ENCODE measurements around the gene FOXO1. TPM values are rescaled to one million over a fixed set of nuclear protein-coding genes. Genes with fewer than 3 reads are reported as not detected.

The FOXO1 gene
- total RNA-seq, 1 experiment from 2014 or later: 10.5 TPM

DNA sequence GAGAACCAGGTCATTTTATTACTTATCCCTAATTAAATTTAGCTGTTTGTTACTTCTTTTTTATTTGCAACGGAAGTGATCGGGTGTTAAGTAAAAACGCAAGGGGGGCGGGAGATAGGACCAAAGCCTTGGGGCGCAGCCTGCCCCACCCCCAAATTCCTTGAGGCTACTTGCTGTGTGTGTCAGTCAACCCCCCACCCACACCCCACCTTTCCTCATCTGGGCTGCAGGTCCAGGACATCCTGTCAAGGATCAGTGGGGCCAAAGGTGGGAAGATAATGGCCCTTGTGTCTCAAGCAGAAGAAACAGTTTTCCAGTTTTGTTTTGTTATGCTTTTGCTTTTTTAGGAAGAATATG lies 1.2 kb upstream of the FOXO1 start:
- ChIA-PET POLR2A (ENCODE audit: unreplicated experiment) (no interaction called here), CTCF (interaction anchor here (0.6 kb wide), 1 partner anchor 684 kb away, joined by 3 read pairs; no protein-coding TSS in a partner anchor)
- H3K36me3 ChIP-seq (ENCODE audit: low read depth): no peaks in the 10 kb centered on the region
- intact Hi-C loops (cut with micrococcal nuclease; ENCODE audit: unreplicated experiment): loop anchor here (5.0 to 10.0 kb wide), 3 partner anchors 73 to 725 kb away; no protein-coding TSS in a partner anchor
- TSS peak; percentile 34 for BruUV-seq (replicated peaks)
- H3K4me3 ChIP-seq: peak overlapping the region; percentile 90
- H3K4me2 ChIP-seq: peak overlapping the region; percentile 79
- DNase-seq: peak in 1 of 2 experiments; percentile 21
- H3F3A ChIP-seq (ENCODE audit: insufficient read depth, low read depth): peaks cover 11% of the 10 kb centered on the region; the same call in 1 of the 2 replicates
- peaks cover 14% of the 10 kb centered on the region for H3K79me2 ChIP-seq (ENCODE audit: low read depth)
- peaks cover 29% of the 10 kb centered on the region for H3K4me1 ChIP-seq (replicated peaks; ENCODE audit: insufficient read depth)
- H3K27me3 ChIP-seq (ENCODE audit: insufficient read depth, low read depth): no peaks in the 10 kb centered on the region
- H3K27ac ChIP-seq: no peak overlapping the region
- TF ChIP-seq, protein P1, sequence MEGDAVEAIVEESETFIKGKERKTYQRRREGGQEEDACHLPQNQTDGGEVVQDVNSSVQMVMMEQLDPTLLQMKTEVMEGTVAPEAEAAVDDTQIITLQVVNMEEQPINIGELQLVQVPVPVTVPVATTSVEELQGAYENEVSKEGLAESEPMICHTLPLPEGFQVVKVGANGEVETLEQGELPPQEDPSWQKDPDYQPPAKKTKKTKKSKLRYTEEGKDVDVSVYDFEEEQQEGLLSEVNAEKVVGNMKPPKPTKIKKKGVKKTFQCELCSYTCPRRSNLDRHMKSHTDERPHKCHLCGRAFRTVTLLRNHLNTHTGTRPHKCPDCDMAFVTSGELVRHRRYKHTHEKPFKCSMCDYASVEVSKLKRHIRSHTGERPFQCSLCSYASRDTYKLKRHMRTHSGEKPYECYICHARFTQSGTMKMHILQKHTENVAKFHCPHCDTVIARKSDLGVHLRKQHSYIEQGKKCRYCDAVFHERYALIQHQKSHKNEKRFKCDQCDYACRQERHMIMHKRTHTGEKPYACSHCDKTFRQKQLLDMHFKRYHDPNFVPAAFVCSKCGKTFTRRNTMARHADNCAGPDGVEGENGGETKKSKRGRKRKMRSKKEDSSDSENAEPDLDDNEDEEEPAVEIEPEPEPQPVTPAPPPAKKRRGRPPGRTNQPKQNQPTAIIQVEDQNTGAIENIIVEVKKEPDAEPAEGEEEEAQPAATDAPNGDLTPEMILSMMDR (conservative IDR thresholded peaks at IDR 0.05): no peak
- no peak for TF ChIP-seq EZH2 (IDR thresholded peaks at IDR 0.05; ENCODE audit: low read depth)
- H3K9me3 ChIP-seq (ENCODE audit: insufficient read depth, low read depth): no peaks in the 10 kb centered on the region
- no peaks in the 10 kb centered on the region for H4K20me1 ChIP-seq (ENCODE audit: insufficient read depth)
- no peaks in the 10 kb centered on the region for H3K9me2 ChIP-seq (ENCODE audit: insufficient read depth)
- peak overlapping the region; percentile 85 for H2AFZ ChIP-seq

- TF ChIP-seq, protein P1 (conservative IDR thresholded peaks at IDR 0.05): no peak
- no peak for TF ChIP-seq EZH2 (IDR thresholded peaks at IDR 0.05; ENCODE audit: low read depth)
- H3K4me1 ChIP-seq (replicated peaks; ENCODE audit: insufficient read depth): peaks cover 28% of the 10 kb centered on the region
- H3K27me3 ChIP-seq (ENCODE audit: insufficient read depth, low read depth): no peaks in the 10 kb centered on the region
- ChIA-PET CTCF (no interaction called here), POLR2A (ENCODE audit: unreplicated experiment) (no interaction called here)
- no peaks in the 10 kb centered on the region for H3K9me3 ChIP-seq (ENCODE audit: insufficient read depth, low read depth)
- peak overlapping the region; percentile 79 for H3K4me2 ChIP-seq
- H3K9me2 ChIP-seq (ENCODE audit: insufficient read depth): no peaks in the 10 kb centered on the region
- intact Hi-C loops (cut with micrococcal nuclease; ENCODE audit: unreplicated experiment): loop anchor here (5.0 to 10.0 kb wide), 3 partner anchors 72 to 725 kb away; no protein-coding TSS in a partner anchor
- peaks cover 19% of the 10 kb centered on the region for H3K79me2 ChIP-seq (ENCODE audit: low read depth)
- no TSS peak for BruUV-seq (replicated peaks)
- peak overlapping the region; percentile 85 for H2AFZ ChIP-seq
- no peaks in the 10 kb centered on the region for H4K20me1 ChIP-seq (ENCODE audit: insufficient read depth)
- H3K4me3 ChIP-seq: peak overlapping the region; percentile 90
- DNase-seq: peak in 1 of 2 experiments; percentile 15
- H3K36me3 ChIP-seq (ENCODE audit: low read depth): no peaks in the 10 kb centered on the region
- no peak overlapping the region for H3K27ac ChIP-seq
- H3F3A ChIP-seq (ENCODE audit: insufficient read depth, low read depth): 0 out of 2 replicates have a peak, but pooled peaks cover 8% of the 10 kb centered on the region
Measured at GRCh38 chr13:40666933-40667621, 636 bp upstream of the FOXO1 start.

DNA sequence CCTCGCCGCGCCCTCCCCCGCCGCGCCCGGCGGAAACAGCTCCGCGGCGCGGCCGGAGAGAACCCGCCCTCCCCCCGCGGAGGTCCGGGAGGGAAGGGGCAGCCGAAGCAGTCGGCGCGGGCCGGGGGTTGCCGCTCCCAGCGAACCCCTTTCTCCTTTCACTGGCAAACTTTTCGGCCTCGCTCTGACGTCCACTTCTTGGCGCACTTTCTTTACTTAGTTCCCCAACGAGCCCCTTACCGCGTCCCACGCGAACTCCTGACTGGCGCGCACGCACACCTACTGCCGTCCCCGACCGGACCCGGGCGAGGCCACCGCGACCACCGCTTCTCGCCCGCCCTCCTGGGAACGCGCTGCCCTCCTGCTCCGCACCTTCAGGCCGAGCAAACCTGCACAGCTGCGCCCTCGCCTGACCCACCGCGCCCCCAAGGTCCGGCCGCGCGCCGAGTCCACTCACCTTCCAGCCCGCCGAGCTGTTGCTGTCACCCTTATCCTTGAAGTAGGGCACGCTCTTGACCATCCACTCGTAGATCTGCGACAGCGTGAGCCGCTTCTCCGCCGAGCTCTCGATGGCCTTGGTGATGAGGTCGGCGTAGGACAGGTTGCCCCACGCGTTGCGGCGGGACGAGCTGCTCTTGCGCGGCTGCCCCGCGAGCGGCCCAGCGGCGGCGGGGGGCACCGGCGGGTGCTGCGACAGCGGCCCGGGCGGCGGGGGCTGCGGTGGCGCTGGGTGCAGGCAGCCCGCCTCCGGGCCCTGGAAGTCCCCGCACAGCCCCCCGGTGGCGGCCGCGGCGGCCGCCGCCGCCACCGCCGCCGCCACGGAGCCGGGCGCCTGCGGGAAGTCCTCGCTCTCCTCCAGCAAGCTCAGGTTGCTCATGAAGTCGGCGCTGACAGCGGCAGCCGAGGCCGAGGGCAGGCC lies 1.1 kb downstream of the FOXO1 start:
- Histone ChIP-seq H3K9me3 (ENCODE audit: insufficient read depth, low read depth) (no peaks in the 10 kb centered on the region), H3K9me2 (ENCODE audit: insufficient read depth) (no peaks in the 10 kb centered on the region), H3F3A (ENCODE audit: insufficient read depth, low read depth) (0 out of 2 replicates have a peak, but pooled peaks cover 4% of the 10 kb centered on the region), H3K4me1 (replicated peaks; ENCODE audit: insufficient read depth) (peaks cover 23% of the 10 kb centered on the region), H4K20me1 (ENCODE audit: insufficient read depth) (no peaks in the 10 kb centered on the region), H3K4me3 (peak overlapping the region; percentile 84), H3K36me3 (ENCODE audit: low read depth) (no peaks in the 10 kb centered on the region), H3K27ac (peak overlapping the region; percentile 48; the same call in 1 of the 2 replicates), H2AFZ (peak overlapping the region; percentile 90), H3K4me2 (peak overlapping the region; percentile 92), H3K79me2 (ENCODE audit: low read depth) (peaks cover 36% of the 10 kb centered on the region), H3K27me3 (ENCODE audit: insufficient read depth, low read depth) (no peaks in the 10 kb centered on the region)
- ChIA-PET CTCF (interaction anchor here (0.6 kb wide), 1 partner anchor 210 kb away, joined by 11 read pairs; no protein-coding TSS in a partner anchor), POLR2A (ENCODE audit: unreplicated experiment) (interaction anchor here (0.6 kb wide), 1 partner anchor 588 kb away, joined by 4 read pairs; no protein-coding TSS in a partner anchor)
- TF ChIP-seq EZH2 (IDR thresholded peaks at IDR 0.05; ENCODE audit: low read depth): no peak
- TF ChIP-seq, protein P1 (conservative IDR thresholded peaks at IDR 0.05): no peak
- peak in 1 of 2 experiments; percentile 17 for DNase-seq
- BruUV-seq (replicated peaks): no TSS peak
- intact Hi-C loops (cut with micrococcal nuclease; ENCODE audit: unreplicated experiment): loop anchor here (2.0 to 10.0 kb wide), 5 partner anchors 71 to 723 kb away; no protein-coding TSS in a partner anchor
